ENCODE data around the gene FETUB.

- no peak for TF ChIP-seq REST (IDR thresholded peaks at IDR 0.05; ENCODE audit: insufficient replicate concordance, low read depth)
- TF ChIP-seq CTCF (IDR thresholded peaks at IDR 0.05; ENCODE audit: insufficient read depth, low read length) = no peak
Observed at GRCh38 chr3:186635532-186635931, 4.7 kb upstream of the FETUB start.
